ENCODE results near the gene TEKT3.

Gene TEKT3

GRCh38 chr17:15350777-15351477 lies 9.5 kb upstream of the TEKT3 start:
- DNase-seq (ENCODE audit: low read depth in 2 of 2) = no peak

GRCh38 chr17:15349119-15349518 lies 7.7 kb upstream of the TEKT3 start:
- no peak for DNase-seq (ENCODE audit: low read depth in 2 of 2)

- no peak for DNase-seq (ENCODE audit: low read depth in 2 of 2)
Measured at GRCh38 chr17:15348021-15348420, 6.6 kb upstream of the TEKT3 start.

GRCh38 chr17:15346066-15346595 lies 4.7 kb upstream of the TEKT3 start:
- DNase-seq (ENCODE audit: low read depth in 2 of 2) = no peak

GRCh38 chr17:15343749-15344148 lies 2.4 kb upstream of the TEKT3 start:
- DNase-seq (ENCODE audit: low read depth in 2 of 2) = no peak

GRCh38 chr17:15342460-15342859 lies 1.1 kb upstream of the TEKT3 start:
- no peak for DNase-seq (ENCODE audit: low read depth in 2 of 2)

- no peak for DNase-seq (ENCODE audit: low read depth in 2 of 2)
Measured at GRCh38 chr17:15341966-15342365, 569 bp upstream of the TEKT3 start.

GRCh38 chr17:15340966-15341365 lies 431 bp downstream of the TEKT3 start:
- no peak for DNase-seq (ENCODE audit: low read depth in 2 of 2)

GRCh38 chr17:15335446-15335845 lies 6.0 kb downstream of the TEKT3 start:
- no peak for DNase-seq (ENCODE audit: low read depth in 2 of 2)

GRCh38 chr17:15334266-15334665 lies 7.1 kb downstream of the TEKT3 start:
- DNase-seq (ENCODE audit: low read depth in 2 of 2) = no peak

- DNase-seq (ENCODE audit: low read depth in 2 of 2) = no peak
Measured at GRCh38 chr17:15332338-15332737, 9.1 kb downstream of the TEKT3 start.

GRCh38 chr17:15323131-15323530 lies 18.3 kb downstream of the TEKT3 start:
- no peak for DNase-seq (ENCODE audit: low read depth in 2 of 2)

- DNase-seq (ENCODE audit: low read depth in 2 of 2) = no peak
Measured at GRCh38 chr17:15321556-15322251, 19.7 kb downstream of the TEKT3 start.

- no peak for DNase-seq (ENCODE audit: low read depth in 2 of 2)
Measured at GRCh38 chr17:15319452-15320010, 21.9 kb downstream of the TEKT3 start.

- DNase-seq (ENCODE audit: low read depth in 2 of 2) = no peak
Measured at GRCh38 chr17:15311996-15312395, 29.4 kb downstream of the TEKT3 start.

- DNase-seq (ENCODE audit: low read depth in 2 of 2) = no peak
Measured at GRCh38 chr17:15309793-15310192, 31.6 kb downstream of the TEKT3 start.

- DNase-seq (ENCODE audit: low read depth in 2 of 2) = no peak
Measured at GRCh38 chr17:15309236-15309635, 32.2 kb downstream of the TEKT3 start.

GRCh38 chr17:15308758-15309157 lies 32.6 kb downstream of the TEKT3 start:
- no peak for DNase-seq (ENCODE audit: low read depth in 2 of 2)

GRCh38 chr17:15307710-15308111 lies 33.7 kb downstream of the TEKT3 start:
- no peak for DNase-seq (ENCODE audit: low read depth in 2 of 2)

GRCh38 chr17:15303851-15304250 lies 37.5 kb downstream of the TEKT3 start:
- DNase-seq (ENCODE audit: low read depth in 2 of 2) = no peak

GRCh38 chr17:15303268-15303667 lies 38.1 kb downstream of the TEKT3 start:
- DNase-seq (ENCODE audit: low read depth in 2 of 2) = no peak

- no peak for DNase-seq (ENCODE audit: low read depth in 2 of 2)
Measured at GRCh38 chr17:15301845-15302244, 39.6 kb downstream of the TEKT3 start.

GRCh38 chr17:15298176-15298575 lies 43.2 kb downstream of the TEKT3 start:
- DNase-seq (ENCODE audit: low read depth in 2 of 2) = no peak

All from stimulated activated CD8-positive, alpha-beta memory T cell treated with anti-CD3 and anti-CD28 coated beads, Interleukin-15, amount 100 ng/mL, for 4 hours (primary cell).